ENCODE results near the gene WDPCP. TPM values are rescaled to one million over a fixed set of nuclear protein-coding genes. Genes with fewer than 3 reads are reported as not detected.

Gene WDPCP
- total RNA-seq (15.1 TPM), polyA plus RNA-seq (ENCODE audit: insufficient read depth, low read depth, low replicate concordance) (2.7 TPM)
- long read RNA-seq, donor 1, partial matches to known transcripts = 0 of 1 reads
- long read RNA-seq, donor 1, other reads (novel, unspliced or antisense) = 0 of 1 reads
- long read RNA-seq, donor 2, full-length matches to known transcripts = 1 of 149 reads
- long read RNA-seq, donor 2, partial matches to known transcripts = 121 of 149 reads
- long read RNA-seq, donor 2, other reads (novel, unspliced or antisense) = 27 of 149 reads
- long read RNA-seq, donor 3, partial matches to known transcripts = 276 of 294 reads
- long read RNA-seq, donor 3, other reads (novel, unspliced or antisense) = 16 of 294 reads
- long read RNA-seq, donor 4, partial matches to known transcripts = 384 of 385 reads
- long read RNA-seq, donor 4, other reads (novel, unspliced or antisense) = 0 of 385 reads
- long read RNA-seq, donor 5 = 0 reads
- long read RNA-seq, donor 6, partial matches to known transcripts = 1,676 of 1,676 reads
- long read RNA-seq, donor 6, other reads (novel, unspliced or antisense) = 0 of 1,676 reads
- long read RNA-seq, donor 7, partial matches to known transcripts = 1 of 13 reads
- long read RNA-seq, donor 7, other reads (novel, unspliced or antisense) = 7 of 13 reads
- long read RNA-seq, donor 8 = 0 reads
- long read RNA-seq, donor 9 = 0 reads
- long read RNA-seq, donor 10, partial matches to known transcripts = 0 of 1 reads
- long read RNA-seq, donor 10, other reads (novel, unspliced or antisense) = 0 of 1 reads

DNA sequence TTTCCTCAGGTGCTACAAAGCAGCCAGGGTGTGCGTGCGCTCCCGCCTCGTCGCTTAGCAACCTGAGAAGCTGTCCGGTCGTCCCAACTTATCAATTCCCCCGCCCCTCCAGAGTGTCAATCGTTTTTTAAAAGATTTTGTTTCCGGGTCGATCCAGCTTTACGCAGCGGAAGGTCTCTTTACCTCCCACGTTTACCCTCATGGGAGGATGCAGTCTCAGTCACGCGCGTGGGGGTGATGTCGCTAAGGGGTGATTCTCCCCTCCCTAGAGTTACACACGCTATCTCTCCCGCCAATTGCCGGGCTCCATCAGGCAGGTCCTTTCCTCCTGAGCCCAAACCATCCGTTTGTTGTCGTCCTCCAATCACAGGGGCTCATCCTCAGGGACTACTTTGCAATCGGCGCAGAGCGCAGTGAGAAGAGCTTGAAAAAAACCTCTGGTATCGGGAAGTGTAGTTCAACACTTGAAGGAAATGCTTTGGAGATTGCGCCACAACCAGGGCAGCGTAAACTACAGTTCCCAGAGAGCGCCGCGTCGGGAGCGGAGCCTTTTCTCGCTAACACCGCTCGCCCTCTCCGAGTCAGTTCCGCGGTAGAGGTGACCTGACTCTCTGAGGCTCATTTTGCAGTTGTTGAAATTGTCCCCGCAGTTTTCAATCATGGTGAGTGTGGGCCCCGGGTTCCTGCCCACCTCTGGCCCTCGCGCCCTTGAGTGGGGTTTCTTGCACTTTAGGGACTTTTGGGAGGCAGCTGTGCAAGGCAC lies at the start of gene WDPCP, which contains the start of gene MDH1:
Gene WDPCP (minus strand): TSS at position 93 of the 763 bp plus-strand sequence. CDS start 206 bp downstream, outside the sequence.
Gene MDH1 (plus strand): TSS at position 579 of the 763 bp plus-strand sequence. CDS start 81 bp downstream, at position 660.
- H3K36me3 ChIP-seq (ENCODE audit: control insufficient read depth in 2 of 3, insufficient read depth in 3 of 3, low read length in 3 of 3) = peaks cover 0 to 2% (median 0%) of the 10 kb centered on the region in 3 donors
- H3K4me3 ChIP-seq (ENCODE audit: low read length in 3 of 3) = peak within 1 kb of the TSS; percentile 95 to 98 (median 97)
- peak; percentile 96 to 99 (median 97) for DNase-seq
- TF ChIP-seq, protein P1, sequence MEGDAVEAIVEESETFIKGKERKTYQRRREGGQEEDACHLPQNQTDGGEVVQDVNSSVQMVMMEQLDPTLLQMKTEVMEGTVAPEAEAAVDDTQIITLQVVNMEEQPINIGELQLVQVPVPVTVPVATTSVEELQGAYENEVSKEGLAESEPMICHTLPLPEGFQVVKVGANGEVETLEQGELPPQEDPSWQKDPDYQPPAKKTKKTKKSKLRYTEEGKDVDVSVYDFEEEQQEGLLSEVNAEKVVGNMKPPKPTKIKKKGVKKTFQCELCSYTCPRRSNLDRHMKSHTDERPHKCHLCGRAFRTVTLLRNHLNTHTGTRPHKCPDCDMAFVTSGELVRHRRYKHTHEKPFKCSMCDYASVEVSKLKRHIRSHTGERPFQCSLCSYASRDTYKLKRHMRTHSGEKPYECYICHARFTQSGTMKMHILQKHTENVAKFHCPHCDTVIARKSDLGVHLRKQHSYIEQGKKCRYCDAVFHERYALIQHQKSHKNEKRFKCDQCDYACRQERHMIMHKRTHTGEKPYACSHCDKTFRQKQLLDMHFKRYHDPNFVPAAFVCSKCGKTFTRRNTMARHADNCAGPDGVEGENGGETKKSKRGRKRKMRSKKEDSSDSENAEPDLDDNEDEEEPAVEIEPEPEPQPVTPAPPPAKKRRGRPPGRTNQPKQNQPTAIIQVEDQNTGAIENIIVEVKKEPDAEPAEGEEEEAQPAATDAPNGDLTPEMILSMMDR (IDR thresholded peaks at IDR 0.05; ENCODE audit: borderline replicate concordance, extremely low read depth, insufficient read depth) = no peak
- no peaks in the 10 kb centered on the region for H3K27me3 ChIP-seq (ENCODE audit: control insufficient read depth, insufficient read depth, low read length)
- peak; percentile 91 for FAIRE-seq
- intact Hi-C loops (cut with DNase I) = no loop called here
- H3K9ac ChIP-seq (ENCODE audit: low read length in 3 of 3) = peak within 1 kb of the TSS; percentile 66 to 98 (median 91)
- H3K9me3 ChIP-seq (ENCODE audit: control insufficient read depth in 2 of 3, insufficient read depth in 1 of 3, low read length in 3 of 3) = no peaks in the 10 kb centered on the region
- H3K4me1 ChIP-seq (ENCODE audit: control insufficient read depth in 2 of 3, insufficient read depth in 2 of 3, low read depth in 1 of 3, low read length in 3 of 3) = peaks cover 3 to 14% (median 10%) of the 10 kb centered on the region in 3 donors
- peak within 1 kb of the TSS; percentile 93 to 97 for H3K27ac ChIP-seq (ENCODE audit: low read depth in 2 of 2, low read length in 2 of 2)

DNA sequence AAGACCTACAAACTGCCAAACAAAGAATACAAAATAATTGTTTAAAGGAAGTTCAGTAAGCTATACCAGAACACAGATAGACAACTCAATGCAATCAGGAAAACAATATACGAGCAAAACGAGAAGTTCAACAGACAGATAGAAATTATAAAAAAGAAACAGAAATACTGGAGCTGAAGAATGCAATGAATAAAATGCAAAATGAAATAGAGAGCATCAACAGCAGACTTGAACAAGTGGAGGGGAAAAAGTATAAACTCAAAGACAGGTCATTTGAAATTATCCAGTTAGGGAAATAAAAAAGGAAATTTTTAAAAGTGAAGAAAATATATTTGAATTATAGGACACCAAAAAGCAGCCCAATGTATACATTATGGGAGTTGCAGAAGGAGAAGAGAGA lies 44.1 kb upstream of the WDPCP start:
- FAIRE-seq (no peak), DNase-seq (no peak)
- no peak overlapping the region for H3K4me3 ChIP-seq (ENCODE audit: low read length in 3 of 3)
- no peak overlapping the region for H3K9ac ChIP-seq (ENCODE audit: low read length in 3 of 3)
- peaks cover 0 to 16% (median 3%) of the 10 kb centered on the region in 3 donors for H3K9me3 ChIP-seq (ENCODE audit: control insufficient read depth in 2 of 3, insufficient read depth in 1 of 3, low read length in 3 of 3)
- no peaks in the 10 kb centered on the region for H3K27me3 ChIP-seq (ENCODE audit: control insufficient read depth, insufficient read depth, low read length)
- no peaks in the 10 kb centered on the region for H3K4me1 ChIP-seq (ENCODE audit: control insufficient read depth in 2 of 3, insufficient read depth in 2 of 3, low read depth in 1 of 3, low read length in 3 of 3)
- no peaks in the 10 kb centered on the region for H3K36me3 ChIP-seq (ENCODE audit: control insufficient read depth in 2 of 3, insufficient read depth in 3 of 3, low read length in 3 of 3)
- intact Hi-C loops (cut with DNase I) = no loop called here
- H3K27ac ChIP-seq (ENCODE audit: low read depth in 2 of 2, low read length in 2 of 2) = no peak overlapping the region
- TF ChIP-seq, protein P1 (IDR thresholded peaks at IDR 0.05; ENCODE audit: borderline replicate concordance, extremely low read depth, insufficient read depth) = no peak

- no peak for FAIRE-seq
- H3K27ac ChIP-seq (ENCODE audit: low read depth in 2 of 2, low read length in 2 of 2) = no peak overlapping the region
- no peak for DNase-seq
- peaks cover 0 to 16% (median 3%) of the 10 kb centered on the region in 3 donors for H3K9me3 ChIP-seq (ENCODE audit: control insufficient read depth in 2 of 3, insufficient read depth in 1 of 3, low read length in 3 of 3)
- no peaks in the 10 kb centered on the region for H3K36me3 ChIP-seq (ENCODE audit: control insufficient read depth in 2 of 3, insufficient read depth in 3 of 3, low read length in 3 of 3)
- H3K4me1 ChIP-seq (ENCODE audit: control insufficient read depth in 2 of 3, insufficient read depth in 2 of 3, low read depth in 1 of 3, low read length in 3 of 3) = no peaks in the 10 kb centered on the region
- H3K9ac ChIP-seq (ENCODE audit: low read length in 3 of 3) = no peak overlapping the region
- no peak overlapping the region for H3K4me3 ChIP-seq (ENCODE audit: low read length in 3 of 3)
- intact Hi-C loops (cut with DNase I) = no loop called here
- H3K27me3 ChIP-seq (ENCODE audit: control insufficient read depth, insufficient read depth, low read length) = no peaks in the 10 kb centered on the region
- TF ChIP-seq, protein P1 (IDR thresholded peaks at IDR 0.05; ENCODE audit: borderline replicate concordance, extremely low read depth, insufficient read depth) = no peak
Observed at GRCh38 chr2:63631501-63631900, 43.2 kb upstream of the WDPCP start.
